WI38 (cell line): Measurements from ENCODE around the gene ITM2B.

ENCODE experiments used
- H3K4me3 ChIP-seq: 2 replicates; pipeline ENCODE4 v1.5.1; 2011; ENCODE audit warnings: low read depth, mild to moderate bottlenecking, control low read depth, low read length
- CTCF ChIP-seq: IDR thresholded peaks from 2 replicates; pipeline ENCODE4 v1.5.1; 2012; ENCODE audit warnings: low read depth, mild to moderate bottlenecking, control low read depth, low read length

ITM2B gene

GRCh38 chr13:48294653-48295052 is 61.6 kb downstream of the ITM2B start:
- TF ChIP-seq CTCF, result no peak
- H3K4me3 ChIP-seq, result no peak overlapping the region

DNA sequence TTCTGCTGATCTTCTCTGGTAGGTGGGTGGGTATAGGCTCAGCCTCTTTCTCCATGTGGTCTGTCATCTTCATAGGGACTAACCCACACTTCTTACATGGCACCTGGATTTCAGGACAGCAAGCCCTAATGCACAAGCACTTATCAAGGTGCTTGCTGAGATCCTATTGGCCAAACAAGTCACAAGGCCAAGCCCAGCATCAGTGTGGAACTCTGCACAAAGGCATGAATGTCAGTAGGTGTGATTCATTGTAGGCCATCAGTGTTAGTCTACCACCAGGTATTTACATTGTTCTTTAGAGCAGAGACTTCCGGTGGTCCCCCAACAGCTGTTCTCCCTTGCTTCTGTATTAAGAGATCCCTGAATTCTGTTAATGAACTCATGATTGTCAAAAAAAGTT is 62.3 kb downstream of the ITM2B start:
- no peak for TF ChIP-seq CTCF
- no peak overlapping the region for H3K4me3 ChIP-seq

- TF ChIP-seq CTCF, result no peak
- H3K4me3 ChIP-seq, result no peak overlapping the region
These were observed 63.5 kb downstream of the ITM2B start for GRCh38 chr13:48296528-48296927.

- TF ChIP-seq CTCF, result no peak
These were observed 64.3 kb downstream of the ITM2B start for GRCh38 chr13:48297131-48297786.

GRCh38 chr13:48299591-48299990 is 66.6 kb downstream of the ITM2B start:
- no peak overlapping the region for H3K4me3 ChIP-seq
- TF ChIP-seq CTCF, result no peak

More at GRCh38 chr13:48297131-48297786, 64.3 kb downstream of the ITM2B start:
- H3K4me3 ChIP-seq, result no peak overlapping the region

DNA sequence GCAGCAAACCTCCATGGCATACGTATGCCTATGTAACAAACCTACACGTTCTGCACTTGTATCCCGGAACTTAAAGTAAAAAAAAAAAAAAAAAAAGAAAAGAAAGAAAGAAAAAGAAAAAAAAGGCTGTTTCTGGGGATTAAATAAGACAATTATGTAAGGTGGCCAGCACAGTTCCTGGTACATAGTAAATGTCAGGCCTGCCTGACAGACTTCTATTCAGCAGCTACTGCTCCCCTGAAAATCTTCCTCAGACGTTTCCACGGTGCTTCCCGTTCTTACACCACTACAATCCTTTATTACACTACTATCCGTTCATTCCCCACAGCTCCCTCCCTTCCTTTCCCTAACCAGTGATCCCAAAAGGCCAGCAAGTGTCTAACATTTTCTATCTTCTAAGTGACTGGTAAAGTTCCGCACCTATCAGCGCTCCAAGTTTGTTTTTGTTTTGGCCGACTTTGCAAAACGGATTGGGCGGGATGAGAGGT is 69.9 kb downstream of the ITM2B start:
- no peak for TF ChIP-seq CTCF
- H3K4me3 ChIP-seq, result peak overlapping the region; percentile 58

- peak within 1 kb of the TSS; percentile 58 for H3K4me3 ChIP-seq
These were observed 70.5 kb downstream of the ITM2B start, which contains the start of gene RB1 for GRCh38 chr13:48303359-48304142. RB1 (plus strand) TSS chr13:48303751; CDS start chr13:48303913, 162 bp downstream.

More at GRCh38 chr13:48303359-48304142, 70.5 kb downstream of the ITM2B start, which contains the start of gene RB1:
- no peak for TF ChIP-seq CTCF
